KOPT-K1 (cell line): Measurements from ENCODE around the gene MEIS2.

ENCODE experiments used
- H3K27ac ChIP-seq: fragments of 200-600 bp; sonication (generic); 2 replicates; pipeline ENCODE4 v1.5.1; 2016; ENCODE audit warnings: antibody characterized with exemption, mild to moderate bottlenecking, low read depth, low read length; ENCODE audit not compliant: poor library complexity, severe bottlenecking
- H3K36me3 ChIP-seq: fragments of 200-600 bp; sonication (generic); 2 replicates; pipeline ENCODE4 v1.5.1; 2017; ENCODE audit warnings: antibody characterized with exemption, mild to moderate bottlenecking, low read length, moderate library complexity; ENCODE audit not compliant: insufficient read depth
- H3K9me3 ChIP-seq: fragments of 200-600 bp; sonication (generic); 2 replicates; pipeline ENCODE4 v1.5.1; 2017; ENCODE audit warnings: antibody characterized with exemption, low read length, mild to moderate bottlenecking; ENCODE audit not compliant: insufficient read depth, poor library complexity, severe bottlenecking

Gene MEIS2

DNA sequence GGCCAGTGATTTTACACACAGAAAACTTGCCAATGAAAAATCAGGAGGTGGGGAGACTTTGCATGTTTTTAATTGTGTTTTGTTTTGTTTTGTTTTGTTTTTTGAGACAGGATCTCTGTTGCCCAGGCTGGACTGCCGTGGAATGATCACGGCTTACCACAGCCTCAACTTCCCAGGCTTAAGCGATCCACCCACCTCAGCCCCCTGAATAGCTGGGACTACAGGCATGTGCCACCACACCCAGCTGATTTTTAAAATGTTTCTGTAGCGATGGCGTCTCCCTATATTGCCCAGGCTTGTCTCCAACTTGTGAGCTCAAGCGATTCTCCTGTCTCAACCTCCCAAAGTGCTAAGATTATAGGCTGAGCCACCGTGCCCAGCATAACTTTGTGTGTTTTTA lies 46.0 kb downstream of the MEIS2 start:
- Histone ChIP-seq H3K36me3 (no peaks in the 10 kb centered on the region), H3K27ac (no peak overlapping the region), H3K9me3 (no peaks in the 10 kb centered on the region)

DNA sequence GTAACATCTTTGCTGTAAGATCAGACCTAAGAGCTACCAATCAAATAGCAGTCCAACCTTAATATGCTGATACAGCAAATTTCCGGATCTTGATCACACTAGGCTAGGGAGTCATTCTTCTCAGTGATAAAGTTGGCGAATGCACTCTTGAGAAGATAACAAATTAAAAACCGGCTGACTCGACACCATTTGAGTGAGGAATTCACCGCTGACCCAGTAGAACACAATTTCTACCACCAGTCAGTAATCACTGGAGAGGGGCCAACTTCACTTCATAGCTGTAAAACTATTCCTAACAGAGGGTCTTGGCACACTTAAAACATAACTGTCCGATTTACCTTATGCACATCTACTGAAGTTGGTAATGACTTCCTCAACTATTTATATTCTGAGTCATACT lies 47.2 kb downstream of the MEIS2 start:
- Histone ChIP-seq H3K9me3 (no peaks in the 10 kb centered on the region), H3K27ac (no peak overlapping the region), H3K36me3 (no peaks in the 10 kb centered on the region)

DNA sequence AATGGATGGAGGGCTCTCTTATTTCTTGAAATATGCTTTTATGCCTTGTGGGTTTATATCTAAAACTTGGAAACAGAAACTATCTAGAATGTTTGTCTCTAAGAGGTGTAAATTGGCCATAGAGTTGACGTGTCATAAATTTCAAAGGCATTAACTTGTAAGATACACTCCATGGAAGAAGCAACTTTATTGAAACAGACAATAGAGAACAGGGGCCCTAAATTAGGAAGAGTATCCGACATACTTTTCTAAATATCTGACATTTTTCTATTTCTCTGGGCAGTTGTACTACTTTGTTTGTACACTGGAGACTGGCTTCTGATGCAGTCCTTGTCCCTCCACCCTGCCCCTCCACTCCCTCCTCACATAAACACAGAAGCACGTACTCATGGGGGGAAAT lies 50.0 kb downstream of the MEIS2 start:
- Histone ChIP-seq H3K36me3 (no peaks in the 10 kb centered on the region), H3K9me3 (no peaks in the 10 kb centered on the region), H3K27ac (no peak overlapping the region)

DNA sequence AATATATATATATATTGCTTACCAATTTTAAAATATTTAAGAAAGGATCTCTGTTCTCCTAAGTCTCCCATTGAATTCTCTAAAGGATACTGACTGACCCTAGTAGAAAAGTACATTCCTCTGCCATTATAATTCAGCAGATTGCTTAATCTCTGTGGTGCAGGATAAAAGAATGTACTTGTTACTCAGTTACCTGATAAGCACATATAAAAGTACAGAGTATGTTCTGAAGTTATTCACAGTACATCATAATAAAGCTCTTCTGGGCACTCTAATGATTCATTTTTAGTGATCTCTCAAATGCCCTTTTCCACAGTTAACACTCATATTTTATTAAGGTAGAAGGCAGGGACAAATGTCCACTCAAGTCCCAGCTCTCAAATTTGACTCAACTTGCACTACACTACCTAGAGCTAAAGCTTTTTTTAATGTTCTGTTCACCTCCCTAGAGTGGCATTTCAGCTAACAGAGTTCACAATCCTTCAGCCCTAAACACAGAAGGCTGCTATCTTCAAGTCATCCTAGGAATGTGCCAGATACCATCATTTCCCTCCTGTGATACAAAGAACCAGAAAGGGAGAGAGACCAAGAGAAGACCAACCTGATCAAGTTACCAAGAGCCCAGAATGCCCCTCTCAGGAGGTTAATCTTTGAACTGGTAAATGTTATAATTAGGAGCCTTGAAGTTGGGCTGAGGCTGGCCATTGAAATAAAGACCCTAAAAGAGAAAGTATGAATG lies 53.3 kb downstream of the MEIS2 start:
- no peak overlapping the region for H3K27ac ChIP-seq
- H3K36me3 ChIP-seq = no peaks in the 10 kb centered on the region
- H3K9me3 ChIP-seq = no peaks in the 10 kb centered on the region

DNA sequence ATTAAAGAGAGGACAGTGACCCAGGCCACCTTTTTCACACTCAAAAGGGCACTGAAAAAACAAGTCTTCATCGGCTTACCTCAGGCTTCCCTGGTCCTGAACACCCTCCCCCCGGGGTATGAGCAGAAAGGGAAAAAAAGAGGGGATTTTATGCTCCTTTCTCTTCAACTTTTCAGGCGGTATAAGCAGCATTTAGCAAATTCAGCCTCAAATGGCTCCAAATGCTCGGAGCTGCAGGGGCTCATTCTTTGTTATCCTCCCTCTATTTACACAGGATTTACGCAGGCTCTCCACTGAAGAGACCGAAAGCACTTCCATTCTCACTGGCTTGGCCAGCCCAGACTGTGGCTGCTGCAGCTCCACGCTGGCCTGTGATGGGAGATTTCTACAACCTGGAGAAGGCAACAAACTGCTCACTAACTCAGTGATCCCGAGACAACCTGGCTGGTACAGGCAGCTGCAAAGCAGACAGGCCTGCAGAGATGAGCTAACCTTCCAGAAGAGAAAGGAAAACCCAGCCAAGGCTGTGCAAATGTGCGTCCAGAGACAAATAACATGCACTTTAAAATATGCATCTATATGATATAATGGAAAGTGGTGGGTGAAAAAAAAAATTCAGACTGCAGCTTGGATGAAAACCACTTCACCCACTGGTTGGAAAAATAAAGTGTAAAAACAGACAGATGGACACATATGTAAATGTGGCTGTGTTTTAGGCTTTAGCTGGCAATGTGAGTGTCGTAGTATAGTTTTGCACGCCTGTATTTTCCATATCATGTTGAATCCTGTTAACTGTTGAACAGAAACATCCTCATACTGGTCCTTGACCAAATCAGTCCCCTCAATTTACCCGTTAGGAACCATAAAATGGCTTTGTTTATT lies 54.2 kb downstream of the MEIS2 start:
- H3K27ac ChIP-seq = no peak overlapping the region
- no peaks in the 10 kb centered on the region for H3K9me3 ChIP-seq
- H3K36me3 ChIP-seq = no peaks in the 10 kb centered on the region

DNA sequence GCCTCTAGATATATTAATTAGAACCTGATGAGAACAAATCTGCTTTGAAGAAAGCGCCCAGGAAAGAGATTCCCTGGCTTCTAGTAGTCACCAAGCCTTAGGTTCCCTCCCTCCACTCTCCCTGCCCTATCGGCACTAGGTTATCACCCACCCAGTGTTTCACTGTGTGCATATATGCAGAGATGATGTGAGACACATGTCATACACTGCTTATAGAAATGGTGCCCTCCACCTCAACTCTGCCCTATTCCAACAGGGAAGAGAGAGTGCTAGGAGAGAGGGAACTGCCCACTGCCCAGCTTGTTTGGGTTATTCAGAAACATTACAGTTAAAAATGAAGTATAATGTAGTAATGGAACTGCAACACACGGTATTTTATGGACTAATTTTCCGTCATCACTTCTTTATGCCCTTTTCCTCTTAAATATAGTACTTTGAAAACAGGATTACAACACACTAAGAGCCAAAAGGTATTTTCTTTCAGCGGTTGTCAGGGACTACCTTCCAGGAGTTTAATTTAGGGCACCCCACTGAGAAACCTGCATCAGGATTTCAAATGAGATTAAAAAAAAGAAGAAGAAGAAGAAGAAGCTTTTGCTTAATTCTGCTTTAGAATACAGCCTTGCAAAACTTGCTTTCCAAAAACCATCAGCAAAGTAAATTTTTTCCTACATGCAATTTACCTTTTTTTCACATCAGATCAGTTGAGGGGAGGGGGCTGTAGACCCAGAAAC lies 55.3 kb downstream of the MEIS2 start:
- no peak overlapping the region for H3K27ac ChIP-seq
- no peaks in the 10 kb centered on the region for H3K36me3 ChIP-seq
- H3K9me3 ChIP-seq = no peaks in the 10 kb centered on the region

DNA sequence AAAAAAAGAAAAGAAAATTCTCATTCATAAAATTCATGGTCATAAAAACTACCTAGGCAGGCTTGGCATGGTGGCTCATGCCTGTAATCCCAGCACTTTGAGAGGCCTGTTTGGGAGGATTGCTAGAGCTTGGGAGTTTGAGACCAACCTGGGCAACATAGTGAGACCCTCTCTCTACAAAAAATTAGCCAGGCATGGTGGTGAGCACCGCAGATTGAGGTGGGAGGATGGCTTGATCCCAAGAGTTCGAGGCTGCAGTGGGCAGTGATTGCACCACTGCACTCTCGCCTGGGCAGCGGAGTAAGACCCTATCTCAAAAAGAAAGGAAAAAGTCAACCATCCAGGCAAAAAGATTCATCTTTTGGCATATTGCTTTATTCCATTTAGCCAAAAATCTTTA lies 58.5 kb downstream of the MEIS2 start:
- H3K27ac ChIP-seq = no peak overlapping the region
- no peaks in the 10 kb centered on the region for H3K36me3 ChIP-seq
- H3K9me3 ChIP-seq = no peaks in the 10 kb centered on the region

DNA sequence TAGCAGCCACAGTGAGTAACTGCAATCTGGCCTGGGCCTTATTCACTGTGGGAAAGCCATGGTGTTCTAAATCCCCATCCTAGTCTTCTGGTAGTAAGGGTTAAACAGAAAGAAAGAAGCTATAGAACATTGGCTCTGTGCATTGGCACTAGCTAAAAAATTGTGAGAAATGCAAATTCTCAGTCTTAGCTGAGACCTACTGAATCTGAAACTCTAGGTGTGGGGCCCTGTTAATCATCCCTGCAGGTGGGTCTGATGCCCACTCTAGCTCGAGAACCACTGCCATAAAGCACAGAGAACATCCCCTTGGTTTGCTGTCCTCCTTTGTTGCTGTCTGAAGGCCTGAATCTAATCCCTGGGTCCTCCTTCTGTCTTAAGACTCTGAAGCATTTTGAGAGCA lies 59.3 kb downstream of the MEIS2 start:
- no peaks in the 10 kb centered on the region for H3K36me3 ChIP-seq
- no peaks in the 10 kb centered on the region for H3K9me3 ChIP-seq
- no peak overlapping the region for H3K27ac ChIP-seq

DNA sequence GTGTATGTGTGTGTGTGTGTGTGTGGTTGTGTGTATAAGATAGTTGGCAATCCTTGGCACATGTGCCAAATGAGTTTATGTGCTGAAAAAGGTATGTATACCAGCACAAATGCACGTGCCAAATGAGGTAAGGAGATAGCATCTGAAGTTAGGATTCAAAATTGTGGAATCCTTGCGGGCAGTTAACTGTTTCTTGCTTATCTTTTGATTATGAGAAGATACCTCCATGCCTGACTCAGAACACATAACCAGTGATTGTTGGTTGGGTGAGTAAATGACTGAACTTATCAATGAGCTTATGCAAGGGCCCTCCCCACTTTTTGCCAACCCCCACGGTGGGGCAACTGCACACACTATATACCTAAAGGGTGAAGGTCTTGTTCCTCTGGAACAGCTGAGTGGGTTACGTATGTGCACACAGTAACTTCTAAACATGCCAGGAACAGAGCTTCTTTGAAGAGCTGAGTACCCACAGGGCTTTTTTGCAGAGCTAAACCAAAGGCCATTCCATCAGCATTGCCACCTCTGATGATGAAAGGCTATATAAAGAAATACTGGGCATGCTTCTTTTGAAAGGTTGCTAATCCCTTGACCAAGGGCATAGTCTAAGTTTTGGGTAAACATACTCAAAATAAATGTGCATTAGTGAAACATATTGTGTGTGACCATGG lies 60.1 kb downstream of the MEIS2 start:
- Histone ChIP-seq H3K36me3 (no peaks in the 10 kb centered on the region), H3K9me3 (no peaks in the 10 kb centered on the region), H3K27ac (no peak overlapping the region)

DNA sequence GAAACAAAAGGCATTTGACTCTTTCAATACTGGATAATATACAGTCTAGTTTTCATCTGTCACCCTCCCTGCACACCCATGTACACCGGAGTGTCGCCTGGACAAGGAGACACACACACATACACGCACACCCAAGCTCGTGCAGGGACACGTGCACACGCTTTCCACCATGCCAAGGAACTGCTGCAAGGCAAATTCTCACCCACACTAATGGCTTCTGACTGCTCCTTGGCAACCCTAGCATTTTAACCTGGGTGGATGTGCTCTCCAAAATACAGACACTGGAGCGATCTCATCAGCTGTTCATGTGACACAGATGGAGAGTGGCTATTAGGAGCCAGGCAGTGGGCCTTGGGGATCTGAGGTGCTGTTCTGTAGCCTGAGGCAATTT lies 61.6 kb downstream of the MEIS2 start:
- Histone ChIP-seq H3K27ac (no peak overlapping the region), H3K9me3 (no peaks in the 10 kb centered on the region), H3K36me3 (no peaks in the 10 kb centered on the region)

DNA sequence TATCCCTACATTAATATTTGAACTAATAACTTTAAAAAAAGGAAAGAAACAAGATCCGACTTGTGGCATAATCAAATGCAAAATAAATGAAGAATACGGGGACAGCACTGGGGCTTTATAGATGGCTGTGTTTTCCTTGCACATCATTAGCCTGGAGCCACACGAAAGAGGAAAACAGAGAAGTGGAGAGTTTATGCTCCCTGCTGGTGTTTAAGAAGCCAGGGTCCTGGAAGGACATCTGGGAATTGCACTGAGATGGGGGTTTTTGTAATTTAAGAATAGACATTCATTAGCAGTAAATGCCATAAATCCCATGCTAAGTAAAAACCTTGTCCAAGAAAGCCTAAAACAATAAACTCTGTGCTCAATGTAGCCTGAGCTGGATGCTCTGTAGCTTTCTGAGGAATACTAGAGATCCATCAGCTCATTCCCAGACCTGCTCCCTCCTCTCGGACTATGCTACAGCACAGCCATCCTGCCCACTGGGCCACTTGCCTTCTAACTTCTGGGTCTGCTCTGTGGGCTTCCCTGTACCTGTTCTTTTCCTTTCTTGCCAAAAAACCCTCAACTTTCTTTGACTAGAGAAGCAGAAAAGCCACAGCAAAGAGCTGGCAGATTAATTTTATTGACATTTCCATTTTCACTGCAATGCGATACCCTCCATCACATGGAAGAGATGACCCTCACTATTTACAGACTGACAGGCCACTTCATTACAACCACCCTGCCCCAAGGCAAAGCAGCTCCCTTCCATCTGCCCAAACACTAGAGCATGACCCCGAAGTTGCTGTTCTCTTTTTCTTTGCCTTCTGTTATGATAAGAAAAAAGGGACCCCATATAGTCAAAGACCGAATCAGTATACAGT lies 62.3 kb downstream of the MEIS2 start:
- Histone ChIP-seq H3K36me3 (no peaks in the 10 kb centered on the region), H3K9me3 (no peaks in the 10 kb centered on the region), H3K27ac (no peak overlapping the region)

DNA sequence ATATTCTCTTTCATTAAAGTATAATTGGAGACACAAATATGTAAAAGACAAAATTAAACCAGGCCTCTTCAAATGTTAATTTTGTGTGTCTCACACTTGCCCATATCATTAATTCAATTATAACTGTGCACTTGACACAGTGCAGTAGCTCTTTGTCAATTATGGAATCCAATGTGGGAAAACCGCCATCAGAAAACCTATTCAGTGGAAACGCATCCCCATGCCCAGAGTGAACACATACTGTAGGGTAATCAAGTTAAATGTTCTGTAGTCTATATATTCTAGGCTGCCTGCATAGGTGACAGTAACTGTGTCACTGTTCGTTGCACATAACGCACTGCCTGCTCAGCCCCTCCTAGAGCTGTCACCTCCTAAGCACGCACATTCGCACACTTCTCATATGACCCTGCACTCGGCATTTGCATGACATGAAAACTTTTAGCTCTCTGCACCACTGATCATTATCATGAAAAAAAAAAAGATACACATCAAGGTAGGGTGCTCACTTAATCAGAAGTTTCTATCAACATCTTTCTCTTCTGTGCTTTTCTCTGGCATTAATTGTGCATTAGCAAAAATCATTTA lies 63.2 kb downstream of the MEIS2 start:
- no peak overlapping the region for H3K27ac ChIP-seq
- H3K36me3 ChIP-seq = no peaks in the 10 kb centered on the region
- H3K9me3 ChIP-seq = no peaks in the 10 kb centered on the region

DNA sequence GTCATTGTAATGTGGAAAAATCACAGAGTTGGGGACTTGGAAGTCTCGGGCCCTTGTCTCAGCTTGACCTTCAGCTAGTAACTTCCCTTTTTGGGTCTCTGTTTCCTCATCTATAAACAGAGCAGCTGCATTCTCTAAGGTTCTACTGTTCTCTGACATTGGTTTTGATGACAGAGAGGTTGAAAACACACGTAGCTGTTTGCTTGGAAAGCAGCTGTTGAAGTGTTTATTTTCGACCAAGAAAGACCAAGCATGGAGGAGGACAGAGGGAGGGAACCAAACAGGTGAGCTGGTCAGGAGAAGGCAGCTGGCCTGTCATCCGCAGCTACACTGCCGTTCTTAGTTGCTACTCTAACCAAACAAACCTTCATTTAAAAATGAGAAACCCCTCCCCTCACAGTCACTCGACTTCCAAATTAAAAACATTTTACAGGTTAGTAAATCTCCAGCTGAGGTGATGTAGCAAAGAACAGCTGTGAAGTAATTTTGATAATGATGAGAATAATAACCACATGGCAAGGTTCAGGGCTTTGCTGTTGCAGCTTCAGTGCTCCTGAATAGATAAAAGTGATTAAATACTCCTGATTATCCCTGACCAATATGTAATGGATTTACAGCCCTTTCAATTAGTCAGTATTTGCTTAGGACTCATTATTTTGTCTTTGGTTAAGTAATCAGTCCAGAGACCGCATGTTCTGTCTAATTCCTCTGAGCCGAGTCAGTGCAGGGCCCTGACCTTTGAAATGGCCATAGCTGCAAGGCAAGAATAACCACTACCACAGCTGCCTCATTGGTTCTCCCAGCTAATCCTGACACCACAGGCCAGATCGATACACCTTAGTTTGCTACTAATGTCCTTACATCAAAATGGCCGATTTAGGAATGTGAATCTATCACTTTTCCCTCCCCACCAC lies 65.3 kb downstream of the MEIS2 start:
- Histone ChIP-seq H3K9me3 (no peaks in the 10 kb centered on the region), H3K27ac (no peak overlapping the region), H3K36me3 (no peaks in the 10 kb centered on the region)
